Thyroid gland (tissue), 4 donors: ENCODE results near the gene RAP1A.

ENCODE experiments used
- POLR2A ChIP-seq, 2 donors: fragments of 450-650 bp; IDR thresholded peaks; one replicate each; pipeline ENCODE4 v1.6.1; 2017; ENCODE audit warnings: antibody characterized with exemption in 2 of 2, mild to moderate bottlenecking in 2 of 2, moderate library complexity in 1 of 2
- TF ChIP-seq, protein P1 (sequence below), 6 experiments: fragments of 200-600 bp in 3 of 6; fragments of 450-650 bp in 3 of 6; sonication (generic) in 3 of 6; IDR thresholded peaks; one replicate each; pipeline ENCODE4 v1.5.1; 2016 to 2019; ENCODE audit warnings: antibody characterized with exemption in 6 of 6, mild to moderate bottlenecking in 2 of 6, inconsistent platforms in 1 of 6, moderate library complexity in 1 of 6

DNA sequence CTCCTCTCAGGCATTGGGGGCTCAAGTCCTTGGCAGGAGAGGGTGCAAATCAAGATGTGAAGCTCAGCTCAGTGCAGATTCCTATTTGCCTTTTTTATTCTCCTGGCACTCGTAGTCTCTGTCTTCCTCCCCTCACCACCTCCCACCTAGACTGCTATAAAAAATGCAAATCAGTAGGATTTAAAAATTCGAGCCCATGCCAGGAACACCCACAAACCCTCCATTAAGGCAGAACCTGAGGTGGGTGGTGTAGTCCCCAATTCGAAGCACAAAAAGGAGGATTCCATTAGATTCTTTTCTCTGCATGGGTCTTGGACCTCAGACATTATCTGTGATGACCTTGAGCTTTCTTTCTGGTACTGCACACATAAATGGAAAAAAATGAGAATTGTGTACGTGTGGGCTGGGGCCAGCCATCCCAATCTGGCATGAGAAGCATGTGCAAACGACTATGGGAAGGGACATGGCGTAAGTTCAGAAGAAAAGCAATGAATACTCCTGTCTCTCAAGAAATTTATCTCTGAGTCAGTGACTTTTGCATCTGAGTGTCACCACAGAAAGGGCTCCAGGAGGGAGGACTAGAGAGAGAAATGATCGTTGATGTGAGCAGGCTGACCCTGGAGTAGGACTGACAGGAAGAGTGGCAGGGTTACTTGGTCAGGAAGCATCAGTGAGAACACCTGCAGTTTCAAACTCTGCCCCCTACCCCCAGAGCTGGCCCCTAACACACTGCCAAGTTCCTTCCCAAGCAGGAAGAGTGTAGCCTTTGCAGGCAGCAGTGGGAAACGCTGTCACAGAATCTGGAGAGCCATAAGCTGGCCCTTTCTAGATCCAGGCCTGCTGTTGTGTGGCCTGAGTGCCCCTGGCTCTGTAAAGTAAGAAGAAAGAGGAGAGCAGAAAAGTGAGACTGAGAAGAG, 117.9 kb downstream of the RAP1A start:
- TF ChIP-seq, protein P1, sequence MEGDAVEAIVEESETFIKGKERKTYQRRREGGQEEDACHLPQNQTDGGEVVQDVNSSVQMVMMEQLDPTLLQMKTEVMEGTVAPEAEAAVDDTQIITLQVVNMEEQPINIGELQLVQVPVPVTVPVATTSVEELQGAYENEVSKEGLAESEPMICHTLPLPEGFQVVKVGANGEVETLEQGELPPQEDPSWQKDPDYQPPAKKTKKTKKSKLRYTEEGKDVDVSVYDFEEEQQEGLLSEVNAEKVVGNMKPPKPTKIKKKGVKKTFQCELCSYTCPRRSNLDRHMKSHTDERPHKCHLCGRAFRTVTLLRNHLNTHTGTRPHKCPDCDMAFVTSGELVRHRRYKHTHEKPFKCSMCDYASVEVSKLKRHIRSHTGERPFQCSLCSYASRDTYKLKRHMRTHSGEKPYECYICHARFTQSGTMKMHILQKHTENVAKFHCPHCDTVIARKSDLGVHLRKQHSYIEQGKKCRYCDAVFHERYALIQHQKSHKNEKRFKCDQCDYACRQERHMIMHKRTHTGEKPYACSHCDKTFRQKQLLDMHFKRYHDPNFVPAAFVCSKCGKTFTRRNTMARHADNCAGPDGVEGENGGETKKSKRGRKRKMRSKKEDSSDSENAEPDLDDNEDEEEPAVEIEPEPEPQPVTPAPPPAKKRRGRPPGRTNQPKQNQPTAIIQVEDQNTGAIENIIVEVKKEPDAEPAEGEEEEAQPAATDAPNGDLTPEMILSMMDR (IDR thresholded peaks at IDR 0.05), result no peak
- no peak for TF ChIP-seq POLR2A (IDR thresholded peaks at IDR 0.05)
